B cell (primary cell): ENCODE data around the gene RNF150. TPM values are rescaled to one million over a fixed set of nuclear protein-coding genes. Genes with fewer than 3 reads are reported as not detected.

Experiments used
- ATAC-seq: fragments of 200-7000 bp; cut with Tn5 transposase; one replicate; pipeline ENCODE4 v1.10.0; 2021; ENCODE audit warnings: low read depth, mild to moderate bottlenecking, moderate number of reproducible peaks, moderate library complexity
- CTCF ChIA-PET: fragments of 350-600 bp; sonication (Branson Sonifier 250); formaldehyde crosslinking; loops from one replicate; lab custom pipeline; 2021; ENCODE audit warnings: antibody characterized with exemption, inconsistent platforms; lab: Charles Lee
- POLR2A ChIA-PET: fragments of 350-600 bp; sonication (Branson Sonifier 250); formaldehyde crosslinking; loops from one replicate; lab custom pipeline; 2021; ENCODE audit warnings: antibody characterized with exemption; lab: Charles Lee
- DNase-seq: peaks from one replicate; pipeline ENCODE4 v3.0.0; 2013
- H2AFZ ChIP-seq: 2 replicates; pipeline ENCODE4 v1.6.1; 2012; ENCODE audit warnings: mild to moderate bottlenecking, low read depth, low read length; ENCODE audit not compliant: insufficient read depth, poor library complexity, severe bottlenecking
- H3K27ac ChIP-seq, 2 donors: 1 replicate in 1 of 2; 2 replicates in 1 of 2; pipeline ENCODE4 v1.5.1; 2012 to 2013; ENCODE audit warnings: low read length in 2 of 2, mild to moderate bottlenecking in 2 of 2, moderate library complexity in 1 of 2
- H3K27me3 ChIP-seq, 4 experiments: fragments of 200-600 bp in 1 of 4; sonication (generic) in 1 of 4; replicated peaks in 1 of 4; 1 replicate in 2 of 4; 2 replicates in 2 of 4; pipeline versions ENCODE4 v1.6.1 to v1.7.0; 2013 to 2016; ENCODE audit warnings: low read length in 3 of 4, mild to moderate bottlenecking in 2 of 4, mixed read lengths in 1 of 4, moderate library complexity in 1 of 4; ENCODE audit not compliant: insufficient read depth in 4 of 4, control insufficient read depth in 3 of 4; ENCODE audit errors: control extremely low read depth in 1 of 4
- H3K36me3 ChIP-seq, 2 experiments: replicated peaks in 1 of 2; 1 replicate in 1 of 2; 2 replicates in 1 of 2; pipeline versions ENCODE4 v1.6.1 to v1.7.1; 2013; ENCODE audit warnings: low read length in 1 of 2; ENCODE audit not compliant: insufficient read depth in 2 of 2, control insufficient read depth in 1 of 2; ENCODE audit errors: control extremely low read depth in 1 of 2, extremely low read depth in 1 of 2
- H3K4me1 ChIP-seq, 2 donors: fragments of 200-600 bp in 1 of 2; sonication (generic) in 1 of 2; 1 replicate in 1 of 2; 2 replicates in 1 of 2; pipeline versions ENCODE4 v1.5.1 to v1.6.1; 2013 to 2017; ENCODE audit warnings: low read length in 2 of 2; ENCODE audit not compliant: control insufficient read depth in 2 of 2, insufficient read depth in 2 of 2
- H3K4me2 ChIP-seq: replicated peaks from 2 replicates; pipeline ENCODE3; 2012; ENCODE audit warnings: mild to moderate bottlenecking, low read depth, low read length; ENCODE audit not compliant: poor library complexity, severe bottlenecking
- H3K4me3 ChIP-seq, 5 experiments: fragments of 200-600 bp in 1 of 5; sonication (generic) in 1 of 5; 1 replicate in 3 of 5; 2 replicates in 2 of 5; pipeline versions ENCODE4 v1.5.1 to v1.7.0; 2011 to 2016; ENCODE audit warnings: low read length in 4 of 5, mild to moderate bottlenecking in 4 of 5, low read depth in 2 of 5, control low read depth in 1 of 5, moderate library complexity in 1 of 5; ENCODE audit not compliant: insufficient read depth in 1 of 5; ENCODE audit errors: control extremely low read depth in 1 of 5, extremely low read depth in 1 of 5
- H3K79me2 ChIP-seq: fragments of 200-600 bp; sonication (generic); one replicate; pipeline ENCODE4 v1.6.0; 2016; ENCODE audit warnings: low read length; ENCODE audit not compliant: control insufficient read depth, insufficient read depth
- H3K9ac ChIP-seq: fragments of 200-600 bp; sonication (generic); 2 replicates; pipeline ENCODE4 v1.6.1; 2017; ENCODE audit warnings: mild to moderate bottlenecking, low read length, moderate library complexity
- H3K9me3 ChIP-seq, 3 donors: one replicate each; pipeline versions ENCODE4 v1.6.1 to v1.7.1; 2013; ENCODE audit warnings: low read length in 2 of 3; ENCODE audit not compliant: control insufficient read depth in 2 of 3, insufficient read depth in 1 of 3; ENCODE audit errors: control extremely low read depth in 1 of 3
- H4K20me1 ChIP-seq: 2 replicates; pipeline ENCODE4 v1.6.0; 2012; ENCODE audit warnings: mild to moderate bottlenecking, low read length; ENCODE audit not compliant: insufficient read depth, control insufficient read depth, poor library complexity, severe bottlenecking
- H3K27ac Mint-ChIP-seq: one replicate; pipeline ENCODE4 v1.8.0; 2021; ENCODE audit warnings: mixed read lengths
- H3K27me3 Mint-ChIP-seq: one replicate; pipeline ENCODE4 v1.8.0; 2021; ENCODE audit warnings: mixed read lengths
- H3K4me1 Mint-ChIP-seq: one replicate; pipeline ENCODE4 v1.8.0; 2021; ENCODE audit warnings: mixed read lengths
- H3K4me3 Mint-ChIP-seq: one replicate; pipeline ENCODE4 v1.8.0; 2021; ENCODE audit warnings: mixed read lengths
- H3K9me3 Mint-ChIP-seq: one replicate; pipeline ENCODE4 v1.8.0; 2022; ENCODE audit warnings: mixed read lengths; ENCODE audit not compliant: insufficient read depth
- CTCF ChIP-seq: fragments of 200-600 bp; IDR thresholded peaks from one replicate; pipeline ENCODE4 v1.8.0; 2022; ENCODE audit warnings: antibody characterized with exemption, mild to moderate bottlenecking
- EZH2 ChIP-seq: IDR thresholded peaks from 2 replicates; pipeline ENCODE4 v1.6.1; 2012; ENCODE audit warnings: borderline replicate concordance, low read depth, mild to moderate bottlenecking, moderate library complexity, low read length; ENCODE audit not compliant: insufficient read depth, poor library complexity, severe bottlenecking
- WGBS: methylation state at CpG from one replicate; pipeline ENCODE4 v1.1.5; 2013; ENCODE audit warnings: missing lambda C conversion rate; ENCODE audit not compliant: insufficient coverage; 5-methylcytosine and 5-hydroxymethylcytosine counted together
- intact Hi-C: fragments of 100-400 bp; cut with micrococcal nuclease; formaldehyde crosslinking; loops from one replicate; pipeline ENCODE4 v1.10.0; 2022
- polyA plus RNA-seq: library from polyadenylated mRNA; depleted of rRNA; stranded (reverse); fragments of >200 nt; gene quantifications from 2 replicates; pipeline ENCODE4 v1.2.3, GENCODE V29; 2012
- total RNA-seq, 2 donors: library from RNA; stranded (reverse); fragments of 120-200 nt in 1 of 2; gene quantifications; 1 replicate in 1 of 2; 2 replicates in 1 of 2; pipeline versions ENCODE4 v1.2.3 to v1.2.4, GENCODE V29; 2013 to 2022

Gene RNF150
- total and polyA plus RNA-seq, 2 donors (not counting 1 experiment from before 2014, with no cell fraction given) = not detected

GRCh38 chr4:140944199-140944515, 189.1 kb downstream of the RNF150 start:
- ChIA-PET POLR2A (no interaction called here), CTCF (no interaction called here)
- Mint-ChIP-seq H3K4me1 (no peaks in the 10 kb centered on the region), H3K4me3 (no peak overlapping the region), H3K27me3 (peaks cover 9% of the 10 kb centered on the region), H3K27ac (no peak overlapping the region), H3K9me3 (no peaks in the 10 kb centered on the region)
- H3K9ac ChIP-seq = no peak overlapping the region
- no peak for DNase-seq
- H3K79me2 ChIP-seq = no peaks in the 10 kb centered on the region
- no peak overlapping the region for H3K27ac ChIP-seq
- TF ChIP-seq EZH2 (no peak), CTCF (no peak)
- WGBS = 50% methylated on average over 2 of the region's 2 CpGs
- intact Hi-C loops = no loop called here
- no peaks in the 10 kb centered on the region for H3K4me1 ChIP-seq
- no peaks in the 10 kb centered on the region for H3K36me3 ChIP-seq
- H3K27me3 ChIP-seq = peaks cover 0 to 4% (median 0%) of the 10 kb centered on the region in 4 experiments
- no peaks in the 10 kb centered on the region for H3K9me3 ChIP-seq
- no peak overlapping the region for H2AFZ ChIP-seq
- no peak for ATAC-seq
- no peak overlapping the region for H3K4me2 ChIP-seq
- no peaks in the 10 kb centered on the region for H4K20me1 ChIP-seq
- no peak overlapping the region for H3K4me3 ChIP-seq

- no peaks in the 10 kb centered on the region for H3K4me1 Mint-ChIP-seq
- peaks cover 9% of the 10 kb centered on the region for H3K27me3 Mint-ChIP-seq
- Histone ChIP-seq H3K36me3 (no peaks in the 10 kb centered on the region), H3K79me2 (no peaks in the 10 kb centered on the region), H2AFZ (no peak overlapping the region), H3K4me2 (no peak overlapping the region), H3K4me1 (no peaks in the 10 kb centered on the region), H3K27me3 (peaks cover 0 to 4% (median 0%) of the 10 kb centered on the region in 4 experiments), H4K20me1 (no peaks in the 10 kb centered on the region), H3K4me3 (no peak overlapping the region), H3K9me3 (no peaks in the 10 kb centered on the region), H3K9ac (no peak overlapping the region), H3K27ac (no peak overlapping the region)
- TF ChIP-seq CTCF (no peak), EZH2 (no peak)
- H3K4me3 Mint-ChIP-seq = no peak overlapping the region
- CTCF ChIA-PET = no interaction called here
- intact Hi-C loops = no loop called here
- no peaks in the 10 kb centered on the region for H3K9me3 Mint-ChIP-seq
- 80% methylated on average over 1 of the region's 3 CpGs for WGBS
- no peak for DNase-seq
- H3K27ac Mint-ChIP-seq = no peak overlapping the region
- ATAC-seq = no peak
- POLR2A ChIA-PET = no interaction called here
Measured at GRCh38 chr4:140943486-140944198, 189.6 kb downstream of the RNF150 start.
